PFSK-1 (cell line): ENCODE data around the gene ARHGEF19.

Experiments used
- SIN3A ChIP-seq: IDR thresholded peaks from 2 replicates; pipeline ENCODE4 v1.6.1; 2012; ENCODE audit warnings: mild to moderate bottlenecking, low read length, moderate library complexity, borderline replicate concordance; ENCODE audit not compliant: insufficient read depth
- TF ChIP-seq, protein P1 (sequence below), 2 experiments: IDR thresholded peaks; 2 replicates each; pipeline versions ENCODE4 v1.6.1 to v1.8.0; 2011 to 2012; ENCODE audit warnings: low read depth in 2 of 2, low read length in 2 of 2, control low read depth in 1 of 2, inconsistent platforms in 1 of 2, mild to moderate bottlenecking in 1 of 2, moderate library complexity in 1 of 2; ENCODE audit not compliant: insufficient read depth in 1 of 2

DNA sequence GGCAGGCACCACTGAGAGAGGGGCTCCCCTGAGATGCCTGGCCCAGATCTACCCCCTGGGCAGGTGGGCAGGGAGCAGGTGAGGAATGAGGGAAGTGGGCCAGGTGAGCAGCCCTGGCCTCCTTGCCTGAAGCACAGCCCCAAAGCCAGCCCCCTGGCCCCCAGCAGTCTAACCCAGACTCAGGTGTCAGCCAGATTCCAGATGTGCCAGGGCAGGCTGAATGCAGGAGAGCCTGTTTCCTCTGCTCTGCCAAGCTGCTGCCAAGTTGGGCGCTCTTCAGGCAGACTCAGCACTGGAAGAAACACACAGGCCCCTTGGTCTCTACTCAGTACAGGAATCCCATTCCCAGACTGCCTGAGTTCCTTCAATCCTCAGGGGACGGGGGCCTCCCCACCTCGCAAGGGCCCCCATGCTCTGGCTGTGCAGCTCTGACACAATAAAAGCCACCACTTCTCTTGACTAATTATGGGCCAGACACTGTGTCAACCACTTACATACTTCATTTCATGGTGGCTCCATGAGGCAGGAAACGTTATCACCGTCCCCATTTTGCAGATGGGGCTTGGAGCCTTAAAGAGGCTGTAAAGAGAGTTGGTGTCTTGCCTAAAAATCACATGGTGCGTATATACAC lies 20.4 kb downstream of the ARHGEF19 start:
- TF ChIP-seq SIN3A = no peak
- TF ChIP-seq, protein P1, sequence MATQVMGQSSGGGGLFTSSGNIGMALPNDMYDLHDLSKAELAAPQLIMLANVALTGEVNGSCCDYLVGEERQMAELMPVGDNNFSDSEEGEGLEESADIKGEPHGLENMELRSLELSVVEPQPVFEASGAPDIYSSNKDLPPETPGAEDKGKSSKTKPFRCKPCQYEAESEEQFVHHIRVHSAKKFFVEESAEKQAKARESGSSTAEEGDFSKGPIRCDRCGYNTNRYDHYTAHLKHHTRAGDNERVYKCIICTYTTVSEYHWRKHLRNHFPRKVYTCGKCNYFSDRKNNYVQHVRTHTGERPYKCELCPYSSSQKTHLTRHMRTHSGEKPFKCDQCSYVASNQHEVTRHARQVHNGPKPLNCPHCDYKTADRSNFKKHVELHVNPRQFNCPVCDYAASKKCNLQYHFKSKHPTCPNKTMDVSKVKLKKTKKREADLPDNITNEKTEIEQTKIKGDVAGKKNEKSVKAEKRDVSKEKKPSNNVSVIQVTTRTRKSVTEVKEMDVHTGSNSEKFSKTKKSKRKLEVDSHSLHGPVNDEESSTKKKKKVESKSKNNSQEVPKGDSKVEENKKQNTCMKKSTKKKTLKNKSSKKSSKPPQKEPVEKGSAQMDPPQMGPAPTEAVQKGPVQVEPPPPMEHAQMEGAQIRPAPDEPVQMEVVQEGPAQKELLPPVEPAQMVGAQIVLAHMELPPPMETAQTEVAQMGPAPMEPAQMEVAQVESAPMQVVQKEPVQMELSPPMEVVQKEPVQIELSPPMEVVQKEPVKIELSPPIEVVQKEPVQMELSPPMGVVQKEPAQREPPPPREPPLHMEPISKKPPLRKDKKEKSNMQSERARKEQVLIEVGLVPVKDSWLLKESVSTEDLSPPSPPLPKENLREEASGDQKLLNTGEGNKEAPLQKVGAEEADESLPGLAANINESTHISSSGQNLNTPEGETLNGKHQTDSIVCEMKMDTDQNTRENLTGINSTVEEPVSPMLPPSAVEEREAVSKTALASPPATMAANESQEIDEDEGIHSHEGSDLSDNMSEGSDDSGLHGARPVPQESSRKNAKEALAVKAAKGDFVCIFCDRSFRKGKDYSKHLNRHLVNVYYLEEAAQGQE (IDR thresholded peaks at IDR 0.05; ENCODE audit: insufficient read depth in 1 of 2, low read depth in 2 of 2, low read length in 2 of 2) = no peak
